ENCODE results near the gene SPRR2B.

The SPRR2B gene

GRCh38 chr1:153099461-153100045 lies 28.1 kb upstream of the SPRR2B start:
- no peak overlapping the region for H3K4me3 ChIP-seq (ENCODE audit: low read depth, low read length)
- CTCF ChIA-PET, result no interaction called here
- POLR2A ChIA-PET, result no interaction called here
- no peak for DNase-seq (ENCODE audit: low read depth, low spot score)
- TF ChIP-seq CTCF (IDR thresholded peaks at IDR 0.05; ENCODE audit: insufficient read depth, low read length, missing control alignments), result no peak

- DNase-seq (ENCODE audit: low read depth, low spot score), result no peak
- H3K4me3 ChIP-seq (ENCODE audit: low read depth, low read length), result no peak overlapping the region
- POLR2A ChIA-PET, result no interaction called here
- CTCF ChIA-PET, result no interaction called here
- TF ChIP-seq CTCF (IDR thresholded peaks at IDR 0.05; ENCODE audit: insufficient read depth, low read length, missing control alignments), result no peak
These were observed 24.4 kb upstream of the SPRR2B start for GRCh38 chr1:153095764-153096163.

GRCh38 chr1:153094426-153094825 lies 23.0 kb upstream of the SPRR2B start, which contains the start of gene SPRR2E:
TSS of gene SPRR2E (minus strand) at chr1:153094526. CDS start at chr1:153093751, 775 bp downstream.
- DNase-seq (ENCODE audit: low read depth, low spot score), result no peak
- no peak within 1 kb of the TSS for H3K4me3 ChIP-seq (ENCODE audit: low read depth, low read length)
- POLR2A ChIA-PET, result no interaction called here
- TF ChIP-seq CTCF (IDR thresholded peaks at IDR 0.05; ENCODE audit: insufficient read depth, low read length, missing control alignments), result no peak
- CTCF ChIA-PET, result no interaction called here

- POLR2A ChIA-PET, result no interaction called here
- CTCF ChIA-PET, result no interaction called here
These were observed 16.2 kb upstream of the SPRR2B start for GRCh38 chr1:153087652-153088051.

GRCh38 chr1:153081736-153082135 lies 10.3 kb upstream of the SPRR2B start:
- ChIA-PET CTCF (no interaction called here), POLR2A (no interaction called here)
- no peak for TF ChIP-seq CTCF (IDR thresholded peaks at IDR 0.05; ENCODE audit: insufficient read depth, low read length, missing control alignments)
- no peak for DNase-seq (ENCODE audit: low read depth, low spot score)
- no peak overlapping the region for H3K4me3 ChIP-seq (ENCODE audit: low read depth, low read length)

More at GRCh38 chr1:153087652-153088051, 16.2 kb upstream of the SPRR2B start:
- no peak for TF ChIP-seq CTCF (IDR thresholded peaks at IDR 0.05; ENCODE audit: insufficient read depth, low read length, missing control alignments)
- no peak for DNase-seq (ENCODE audit: low read depth, low spot score)
- no peak overlapping the region for H3K4me3 ChIP-seq (ENCODE audit: low read depth, low read length)

GRCh38 chr1:153072806-153073726 lies 1.7 kb upstream of the SPRR2B start:
- no peak overlapping the region for H3K4me3 ChIP-seq (ENCODE audit: low read depth, low read length)
- CTCF ChIA-PET, result no interaction called here
- no peak for TF ChIP-seq CTCF (IDR thresholded peaks at IDR 0.05; ENCODE audit: insufficient read depth, low read length, missing control alignments)
- DNase-seq (ENCODE audit: low read depth, low spot score), result no peak
- POLR2A ChIA-PET, result no interaction called here
